HPDE6-E6E7 (cell line): ENCODE data around the gene BTBD10.

Experiments
- DNase-seq: peaks from one replicate; pipeline ENCODE4 v3.0.0; 2011; ENCODE audit warnings: missing footprints; ENCODE audit errors: extremely low spot score

The BTBD10 gene

GRCh38 chr11:13339195-13340153, 123.5 kb downstream of the BTBD10 start:
- peak; percentile 54 for DNase-seq

GRCh38 chr11:13338427-13339069, 124.5 kb downstream of the BTBD10 start:
- peak; percentile 35 for DNase-seq

GRCh38 chr11:13338019-13338426, 125.0 kb downstream of the BTBD10 start:
- peak; percentile 17 for DNase-seq
